Left lobe of liver (tissue), 2 donors: ENCODE data around the gene SEMA3C. TPM values are rescaled to one million over a fixed set of nuclear protein-coding genes. Genes with fewer than 3 reads are reported as not detected.

Source experiments
- ATAC-seq: fragments of 200-7000 bp; cut with Tn5 transposase; one replicate; pipeline ENCODE4 v1.9.1; 2020; ENCODE audit warnings: mild to moderate bottlenecking, moderate library complexity
- DNase-seq: peaks from one replicate; pipeline ENCODE4 v3.0.0-alpha.2; 2020; ENCODE audit warnings: low spot score
- total RNA-seq: library from RNA; stranded (reverse); gene quantifications from one replicate; pipeline ENCODE4 v1.2.1, GENCODE V29; 2021
- donor health status: DM: no; HTN: no; CAD: no; lungs with moderate emphysema.
- donor health status: DM: no; HTN: yes; CAD: no.

The SEMA3C gene
- total RNA-seq, 1 donor from 2014 or later: 0.86 TPM

- ATAC-seq (no peak), DNase-seq (no peak)
Observed at GRCh38 chr7:80890426-80891258, 28.2 kb downstream of the SEMA3C start.

DNA sequence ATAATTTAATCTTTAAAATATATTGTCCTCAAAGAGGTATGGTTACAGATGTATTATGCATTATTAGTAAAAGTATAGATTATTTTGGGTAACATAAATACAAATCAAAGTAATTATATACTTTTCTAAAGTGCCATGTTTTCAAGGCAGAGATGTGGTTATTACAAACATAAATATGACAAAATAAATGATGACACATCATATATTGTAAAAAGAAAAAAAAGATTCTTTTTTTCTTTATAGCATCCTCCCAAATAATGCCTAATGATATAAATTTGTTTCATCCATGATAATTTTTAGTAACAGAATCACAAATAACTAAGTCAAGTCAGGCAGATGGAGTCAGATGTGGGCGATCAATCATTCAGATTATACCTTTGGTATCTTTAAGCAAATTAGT is 29.3 kb downstream of the SEMA3C start:
- no peak for ATAC-seq
- DNase-seq: no peak

GRCh38 chr7:80885757-80886156 is 33.1 kb downstream of the SEMA3C start:
- ATAC-seq (no peak), DNase-seq (no peak)

GRCh38 chr7:80884511-80885195 is 34.2 kb downstream of the SEMA3C start:
- no peak for DNase-seq
- no peak for ATAC-seq

- peak; percentile 19 for ATAC-seq
- DNase-seq: no peak
Observed at GRCh38 chr7:80883154-80884025, 35.5 kb downstream of the SEMA3C start.

DNA sequence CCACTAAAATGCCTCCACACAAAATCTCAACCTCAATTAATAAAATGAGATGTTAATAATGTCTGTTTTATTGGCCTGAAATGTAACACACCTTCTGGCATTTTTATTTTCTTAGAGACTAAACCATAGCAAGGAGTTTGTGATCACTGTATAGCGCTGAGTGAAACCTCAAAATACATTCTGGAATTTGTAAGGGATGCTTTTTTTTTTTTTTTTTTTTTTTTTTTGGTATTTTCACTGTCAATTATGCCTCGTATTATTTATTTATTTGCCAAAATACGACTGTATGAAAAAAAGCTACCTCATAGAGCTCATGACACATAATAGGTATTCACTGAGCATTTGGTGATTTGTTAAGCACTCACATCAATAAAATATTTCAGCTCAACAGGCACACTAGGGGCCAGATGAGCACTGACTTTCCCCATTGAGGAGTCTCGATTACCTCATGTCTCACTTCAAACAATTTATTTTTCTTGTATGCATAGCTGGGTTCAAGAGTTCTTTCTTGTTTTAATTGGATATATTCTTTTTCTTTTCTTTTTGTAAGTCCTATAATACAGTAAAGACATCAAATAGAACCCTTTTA is 36.5 kb downstream of the SEMA3C start:
- ATAC-seq (no peak), DNase-seq (no peak)

DNA sequence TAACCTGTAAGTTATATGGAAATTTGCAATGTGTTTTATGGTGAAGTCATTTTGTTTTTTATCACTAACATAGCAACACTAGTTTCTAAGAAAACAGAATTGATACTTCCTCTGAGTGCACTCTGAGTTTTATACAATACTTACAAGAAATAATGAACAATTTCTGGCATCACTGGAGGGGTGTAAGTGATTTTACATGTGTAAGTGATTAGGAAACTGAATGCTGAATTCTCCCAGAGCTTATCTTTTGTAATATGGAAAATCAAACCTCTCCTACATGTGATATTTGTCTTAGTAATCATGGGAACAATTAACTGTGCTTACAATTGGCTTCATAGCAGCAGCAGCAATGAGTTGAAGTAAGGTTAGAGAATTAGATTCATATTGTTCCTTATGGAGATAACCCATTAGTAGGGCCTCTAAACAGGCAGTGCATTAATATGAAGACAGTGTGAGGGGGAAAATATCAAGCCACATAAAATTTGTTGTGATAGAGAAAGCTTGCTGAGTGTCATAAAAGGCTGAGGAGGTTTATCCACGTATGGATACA is 37.4 kb downstream of the SEMA3C start:
- DNase-seq (no peak), ATAC-seq (no peak)

- DNase-seq (no peak), ATAC-seq (no peak)
Observed at GRCh38 chr7:80879849-80880248, 39.0 kb downstream of the SEMA3C start.

- DNase-seq: no peak
- no peak for ATAC-seq
Observed at GRCh38 chr7:80876894-80877414, 41.9 kb downstream of the SEMA3C start.

- no peak for DNase-seq
- ATAC-seq: no peak
Observed at GRCh38 chr7:80875537-80876120, 43.2 kb downstream of the SEMA3C start.

- DNase-seq: no peak
- no peak for ATAC-seq
Observed at GRCh38 chr7:80873140-80873539, 45.7 kb downstream of the SEMA3C start.

GRCh38 chr7:80871228-80871627 is 47.6 kb downstream of the SEMA3C start:
- no peak for DNase-seq

DNA sequence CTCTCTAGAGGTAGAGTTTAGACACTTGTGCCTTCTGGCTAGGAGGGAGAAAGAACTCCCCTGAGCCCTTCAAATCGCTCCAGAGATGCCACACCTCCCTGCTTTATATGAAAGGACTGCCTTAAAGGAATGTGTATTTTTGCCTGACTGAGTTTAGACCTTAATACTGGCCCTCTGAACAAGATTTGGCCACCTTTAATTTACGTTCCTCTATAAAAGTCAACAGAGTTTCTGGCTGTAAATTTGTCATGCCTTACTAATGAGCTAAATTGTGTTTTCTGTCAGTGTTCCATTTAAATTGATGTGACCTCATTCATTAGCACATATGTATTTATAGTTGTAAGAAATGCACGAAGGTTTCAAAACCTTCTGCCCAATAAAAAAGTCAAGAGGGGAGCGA is 48.0 kb downstream of the SEMA3C start:
- ATAC-seq (no peak), DNase-seq (no peak)

More at GRCh38 chr7:80871228-80871627, 47.6 kb downstream of the SEMA3C start:
- no peak for ATAC-seq

- no peak for DNase-seq
Observed at GRCh38 chr7:80869821-80870751, 48.8 kb downstream of the SEMA3C start.

DNA sequence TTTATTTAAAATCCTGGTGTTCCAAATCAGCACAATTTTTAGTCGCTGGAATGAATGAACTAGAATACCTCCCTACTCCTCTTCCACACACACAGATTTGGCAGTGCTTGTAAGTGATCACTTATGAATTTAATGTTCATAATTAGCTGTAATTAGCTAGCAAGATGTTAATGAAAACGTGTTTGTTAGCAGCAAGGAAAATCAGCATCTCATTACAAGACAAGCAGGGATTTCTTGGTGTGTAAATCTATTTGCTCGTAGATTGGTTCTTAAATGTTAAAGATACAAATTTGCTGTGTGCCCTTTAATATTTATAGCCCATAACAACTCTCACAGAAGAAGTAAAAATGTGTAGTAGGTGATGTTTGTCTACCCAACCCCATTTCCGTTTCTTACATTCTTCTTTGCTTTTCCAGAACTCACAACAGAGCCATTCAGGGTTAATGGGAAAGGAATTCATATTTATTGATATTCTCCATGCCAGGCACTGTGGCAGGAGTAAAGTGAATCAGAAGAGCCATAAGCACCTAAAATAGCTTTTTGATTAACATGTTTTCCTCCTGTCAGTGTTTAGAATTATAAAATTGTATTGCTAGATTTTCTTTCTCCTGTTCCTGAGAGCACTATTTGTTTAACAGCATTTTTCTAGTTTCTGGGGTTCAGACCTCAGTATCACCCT is 49.6 kb downstream of the SEMA3C start:
- DNase-seq (no peak), ATAC-seq (no peak)

More at GRCh38 chr7:80869821-80870751, 48.8 kb downstream of the SEMA3C start:
- no peak for ATAC-seq

DNA sequence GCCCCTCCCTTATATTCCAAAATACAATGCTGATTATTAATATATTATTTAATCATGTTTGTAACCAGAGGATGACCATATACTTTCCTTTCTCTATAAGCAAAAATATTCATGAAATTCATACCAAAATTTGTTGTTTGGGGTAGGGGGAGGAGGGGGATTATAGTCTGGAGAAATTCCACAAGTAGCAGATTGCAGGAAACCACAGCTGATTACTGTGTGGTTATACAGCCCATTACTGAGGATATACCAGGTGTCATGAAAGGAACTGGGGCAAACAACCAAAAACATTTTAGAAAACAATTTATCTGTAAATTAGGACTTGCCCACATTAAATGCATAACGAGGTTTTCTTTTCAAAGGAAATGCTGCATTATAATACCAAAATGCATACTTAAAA is 50.3 kb downstream of the SEMA3C start:
- DNase-seq (no peak), ATAC-seq (no peak)

DNA sequence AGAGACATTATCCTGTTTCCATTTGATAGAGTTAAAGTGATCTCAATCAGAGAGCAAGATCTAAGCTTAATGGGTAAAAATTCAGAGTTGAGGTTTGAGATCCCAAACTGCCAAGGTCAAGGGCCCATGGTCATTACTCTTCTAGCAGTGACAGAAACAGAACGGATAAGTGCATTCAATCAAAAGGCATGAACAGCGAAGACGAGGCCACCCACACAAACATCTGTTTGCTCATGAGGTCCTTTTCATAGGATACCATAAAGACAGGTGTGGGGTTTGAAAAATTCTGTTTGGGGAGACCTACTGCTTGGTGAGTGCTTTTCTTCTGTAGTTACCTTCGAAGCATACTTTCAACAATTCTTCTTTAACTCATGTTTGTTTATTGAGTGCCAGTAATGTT is 58.3 kb downstream of the SEMA3C start:
- ATAC-seq (no peak), DNase-seq (no peak)

GRCh38 chr7:80859272-80859970 is 59.4 kb downstream of the SEMA3C start:
- DNase-seq (no peak), ATAC-seq (no peak)
